HG02870 (cell line): ENCODE measurements around the gene RNF39.

Experiments used
- ATAC-seq: cut with Tn5 transposase; IDR thresholded peaks from one replicate; pipeline ENCODE4 v1.9.1; 2021; ENCODE audit warnings: mild to moderate bottlenecking, moderate library complexity; ENCODE audit not compliant: unreplicated experiment

Gene RNF39

GRCh38 chr6:30020626-30021025, 54.9 kb downstream of the RNF39 start:
- no peak for ATAC-seq
